Superior temporal gyrus (tissue), 1 donor: ENCODE results near the gene TPSAB1.
"Not testable (repeated sequence)": the region's sequence is repeated elsewhere in the genome, so short reads cannot be mapped to it uniquely, and the experiment has no call there.

Experiments
- DNase-seq: peaks from one replicate; pipeline ENCODE4 v3.0.0-alpha.2; 2016; ENCODE audit errors: extremely low spot score

The TPSAB1 gene

DNA sequence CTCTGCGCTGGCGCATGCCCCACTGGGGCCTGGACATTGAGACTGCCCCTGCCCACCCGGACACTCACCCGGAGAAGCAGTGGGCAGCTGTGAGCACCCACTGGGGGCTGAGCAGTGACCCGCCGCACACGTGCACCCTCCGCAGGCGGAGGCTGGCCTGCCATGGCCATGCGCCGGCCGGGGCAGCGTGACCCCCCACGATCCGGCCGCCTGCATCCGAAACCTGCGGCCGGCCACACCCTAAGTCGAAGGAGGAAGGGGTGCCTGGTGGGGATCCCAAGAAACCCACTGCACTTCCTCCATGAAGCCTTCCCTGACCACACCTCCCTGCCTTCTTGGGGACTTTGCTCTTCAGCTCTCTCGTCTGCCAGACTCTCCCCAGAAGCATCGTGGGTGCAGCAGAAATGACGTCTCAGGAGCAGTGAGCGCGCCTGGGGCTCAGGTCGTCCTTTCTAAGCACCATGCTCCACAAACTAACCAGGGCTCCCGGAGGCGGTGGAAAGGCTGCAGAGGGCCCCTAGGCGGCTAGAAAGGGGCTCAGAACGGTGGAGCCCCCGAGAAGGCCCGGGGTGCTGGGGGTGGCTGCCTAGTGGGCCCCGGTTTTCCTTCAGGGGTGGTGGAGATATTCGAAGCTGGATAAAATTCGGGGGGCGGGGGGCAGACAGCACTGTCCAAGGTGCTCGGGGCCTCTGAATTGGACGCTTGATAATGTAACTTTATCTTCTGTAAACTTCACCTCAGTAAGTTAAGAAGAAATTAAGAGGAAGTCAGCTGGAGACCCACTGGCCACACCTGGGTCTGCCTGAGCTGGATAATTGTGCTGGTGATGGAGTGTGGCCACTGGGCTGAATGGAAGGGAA, 16.9 kb upstream of the TPSAB1 start:
- no peak for DNase-seq

DNA sequence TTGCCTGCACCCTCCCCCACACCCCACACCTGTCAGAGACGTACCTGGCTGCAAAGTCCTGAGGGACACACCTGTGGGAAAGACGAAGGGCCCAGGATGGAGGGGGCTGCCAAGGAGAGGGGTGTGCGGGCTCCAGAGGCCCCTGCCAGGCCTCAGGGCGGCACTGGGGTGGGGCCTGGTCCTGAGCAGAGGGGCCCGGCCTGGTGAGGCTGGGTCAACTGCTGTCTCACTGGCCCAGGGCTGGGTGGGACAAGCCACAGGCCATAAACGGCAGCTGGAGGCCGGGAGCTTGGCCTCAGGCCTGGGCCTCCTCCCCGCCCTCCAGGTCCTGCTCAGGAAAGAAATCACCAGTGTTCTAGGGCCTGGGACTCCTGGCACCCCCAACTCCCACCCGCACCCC, 15.9 kb upstream of the TPSAB1 start:
- DNase-seq = no peak

DNA sequence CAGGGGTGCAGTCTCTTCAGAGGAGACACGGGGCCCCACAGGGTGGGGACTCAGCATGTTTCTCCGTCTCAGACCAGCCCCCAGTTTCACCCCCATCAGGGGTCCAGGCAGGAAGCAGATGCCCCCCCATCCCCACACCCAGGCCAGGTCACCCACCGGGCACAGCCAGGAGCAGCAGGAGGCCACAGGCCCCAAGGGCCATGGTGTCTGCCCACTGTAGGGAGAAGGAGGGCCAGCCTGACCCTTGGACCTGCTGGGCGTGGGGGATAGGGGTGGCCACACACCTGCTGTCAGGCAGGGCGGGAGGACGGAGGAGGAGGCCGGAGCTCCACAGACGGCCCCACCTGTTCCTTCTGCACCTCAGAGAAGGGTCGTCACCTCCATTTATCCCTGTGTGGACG, 15.5 kb upstream of the TPSAB1 start, which contains the start of gene TPSG1:
Gene TPSG1 (minus strand): TSS at position 218 of the 401 bp plus-strand sequence. CDS start 16 bp downstream, at position 202.
- DNase-seq = no peak

DNA sequence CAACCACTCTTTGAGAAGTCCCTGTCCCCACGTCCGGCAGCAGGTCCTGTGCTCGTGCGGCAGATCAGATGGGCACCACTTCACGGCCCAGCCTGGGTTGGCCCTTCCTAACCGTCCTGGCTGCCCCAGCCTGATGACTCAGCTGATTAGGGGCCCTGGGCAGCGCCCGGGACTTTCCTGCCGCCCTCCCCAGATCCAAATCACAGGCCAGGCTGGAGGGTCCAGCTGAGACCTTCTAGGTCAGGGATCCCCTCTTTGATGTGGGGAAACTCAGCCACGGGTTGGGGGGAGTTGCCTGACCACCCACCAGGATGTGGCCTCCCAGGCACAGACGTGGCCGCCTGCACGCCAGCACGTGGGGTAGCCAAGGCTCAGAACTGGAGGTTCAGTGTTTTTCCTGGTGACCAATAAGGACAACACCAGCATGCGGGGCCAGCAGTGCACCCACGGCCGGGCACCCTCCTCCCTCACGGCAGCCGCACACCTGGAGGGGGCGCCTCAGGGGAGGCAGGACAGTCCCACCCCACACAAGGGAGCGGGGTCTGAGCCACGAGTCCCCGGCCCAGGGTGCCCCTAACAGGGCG, 14.7 kb upstream of the TPSAB1 start:
- not testable (repeated sequence) for DNase-seq

DNA sequence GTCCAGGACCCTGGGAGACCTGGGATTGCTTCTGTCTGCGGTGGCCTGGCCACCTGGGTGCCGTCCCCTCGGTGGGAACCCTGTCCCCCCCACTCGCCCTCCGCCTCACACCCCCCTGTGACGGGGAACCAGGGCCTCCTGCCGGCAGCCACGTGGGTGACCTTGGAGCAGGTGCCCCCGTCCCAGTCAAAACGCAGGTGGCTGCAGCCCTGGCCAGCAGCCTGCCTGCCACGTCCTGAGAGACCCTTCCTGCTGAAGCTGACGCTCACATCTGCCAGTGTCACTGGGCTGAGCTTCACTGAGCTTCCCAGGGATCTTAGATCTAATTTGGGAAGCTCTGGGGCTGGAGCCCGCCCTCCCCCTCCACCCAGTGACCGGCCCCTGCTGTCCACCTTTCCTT, 13.8 kb upstream of the TPSAB1 start:
- DNase-seq = not testable (repeated sequence)

DNA sequence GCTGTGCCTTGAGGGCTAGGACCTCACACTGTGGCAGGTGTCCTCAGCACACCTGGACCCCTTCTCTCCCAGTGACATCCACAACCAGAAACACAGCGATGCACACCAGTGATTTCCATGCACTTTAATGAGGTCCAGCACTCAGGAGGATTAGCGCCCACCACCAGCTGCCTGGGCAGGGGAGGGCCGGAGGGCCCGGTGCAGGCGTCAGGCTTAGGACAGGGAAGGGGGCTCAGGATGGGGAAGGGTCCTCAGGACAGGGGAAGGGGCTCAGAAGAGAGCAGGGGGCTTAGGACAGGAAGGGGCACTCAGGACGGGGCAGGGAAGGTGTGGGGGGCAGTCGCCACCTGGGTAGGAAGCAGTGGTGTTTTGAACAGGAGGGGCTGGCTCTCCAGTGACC, 12.3 kb upstream of the TPSAB1 start:
- DNase-seq = not testable (repeated sequence)

DNA sequence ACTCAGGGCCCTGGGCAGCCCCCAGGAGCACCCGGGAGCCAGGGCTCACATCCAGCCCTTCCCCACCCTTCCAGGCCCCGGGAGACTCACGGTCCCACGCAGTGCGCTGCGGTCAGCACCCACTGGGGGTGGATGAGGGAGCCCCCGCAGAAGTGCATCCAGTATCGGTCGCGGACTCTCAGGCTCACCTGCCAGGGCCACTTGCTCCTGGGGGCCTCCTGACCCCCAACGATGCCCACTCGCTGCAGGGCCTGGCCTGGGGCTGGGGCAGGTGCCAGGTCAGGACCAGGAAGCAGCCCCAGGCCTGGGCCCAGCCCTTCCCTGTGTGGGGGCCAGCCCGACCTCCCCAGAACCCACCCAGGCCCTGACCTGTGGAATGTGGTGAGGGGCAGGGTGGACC, 11.0 kb upstream of the TPSAB1 start:
- not testable (repeated sequence) for DNase-seq

DNA sequence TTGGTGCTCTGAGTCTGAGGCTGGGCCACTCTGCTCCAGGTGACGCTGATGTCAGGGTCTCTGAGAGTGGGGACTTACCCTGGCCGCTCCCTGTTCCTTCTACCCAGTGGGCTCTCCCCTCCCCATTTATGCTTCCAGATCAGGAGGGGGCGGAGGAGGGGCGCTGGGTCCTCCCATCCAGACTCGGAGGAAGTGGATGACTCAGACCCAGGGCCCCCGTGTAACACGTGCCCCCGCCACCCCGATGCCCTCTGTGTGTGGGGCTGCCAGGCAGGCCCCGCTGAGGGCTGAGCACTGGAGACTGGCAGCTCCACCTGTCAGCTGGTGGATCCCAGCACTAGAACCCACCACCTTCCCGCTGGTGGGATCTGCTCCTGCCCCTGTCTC, 10.4 kb upstream of the TPSAB1 start, which contains the start of gene TPSB2:
Gene TPSB2 (minus strand): TSS at position 101 of the 387 bp plus-strand sequence. CDS start 233 bp downstream, outside the sequence.
- DNase-seq = not testable (repeated sequence)

DNA sequence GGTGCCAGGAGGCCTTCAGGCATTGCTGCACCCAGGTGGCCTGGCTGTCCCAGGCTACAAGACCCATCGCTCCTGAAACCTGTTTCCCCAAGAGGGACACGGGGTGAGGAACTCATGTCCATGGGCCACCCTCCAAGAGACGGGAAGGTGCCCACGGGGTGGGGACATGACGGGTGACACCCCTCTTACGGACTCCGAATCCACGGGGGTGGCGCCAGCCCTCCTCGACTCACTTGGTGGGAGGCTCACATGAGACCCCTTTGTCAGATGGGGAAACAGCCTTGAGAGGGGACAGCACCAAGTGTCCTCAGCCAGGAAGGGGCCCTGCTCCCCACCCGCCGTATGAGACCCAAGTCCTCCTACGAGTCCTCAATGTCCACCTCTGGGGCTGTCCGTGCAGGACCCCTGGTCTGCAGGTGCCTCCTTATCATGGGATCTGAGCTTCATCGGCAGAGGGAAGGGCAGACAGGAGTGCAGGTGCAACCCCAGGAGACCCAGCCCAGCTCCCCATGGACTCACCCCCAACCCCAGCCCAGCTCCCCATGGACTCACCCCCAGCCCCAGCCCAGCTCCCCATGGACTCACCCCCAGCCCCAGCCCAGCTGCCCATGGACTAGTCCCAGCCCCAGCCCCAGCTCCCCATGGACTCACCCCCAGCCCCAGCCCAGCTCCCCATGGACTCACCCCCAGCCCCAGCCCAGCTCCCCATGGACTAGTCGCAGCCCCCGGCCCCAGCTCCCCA, 9.9 kb upstream of the TPSAB1 start:
- DNase-seq = not testable (repeated sequence)

DNA sequence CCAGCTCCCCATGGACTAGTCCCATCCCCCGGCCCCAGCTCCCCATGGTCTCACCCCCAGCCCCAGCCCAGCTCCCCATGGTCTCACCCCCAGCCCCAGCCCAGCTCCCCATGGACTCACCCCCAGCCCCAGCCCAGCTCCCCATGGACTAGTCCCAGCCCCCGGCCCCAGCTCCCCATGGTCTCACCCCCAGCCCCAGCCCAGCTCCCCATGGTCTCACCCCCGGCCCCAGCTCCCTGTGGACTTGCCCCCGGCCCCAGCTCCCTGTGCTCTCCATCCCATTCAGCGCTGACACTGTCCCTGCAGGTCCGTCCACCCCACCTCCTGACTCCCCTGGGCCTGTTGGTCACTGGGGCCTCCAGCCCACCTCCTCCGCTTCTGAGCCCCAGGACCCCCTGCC, 9.2 kb upstream of the TPSAB1 start:
- DNase-seq = not testable (repeated sequence)

DNA sequence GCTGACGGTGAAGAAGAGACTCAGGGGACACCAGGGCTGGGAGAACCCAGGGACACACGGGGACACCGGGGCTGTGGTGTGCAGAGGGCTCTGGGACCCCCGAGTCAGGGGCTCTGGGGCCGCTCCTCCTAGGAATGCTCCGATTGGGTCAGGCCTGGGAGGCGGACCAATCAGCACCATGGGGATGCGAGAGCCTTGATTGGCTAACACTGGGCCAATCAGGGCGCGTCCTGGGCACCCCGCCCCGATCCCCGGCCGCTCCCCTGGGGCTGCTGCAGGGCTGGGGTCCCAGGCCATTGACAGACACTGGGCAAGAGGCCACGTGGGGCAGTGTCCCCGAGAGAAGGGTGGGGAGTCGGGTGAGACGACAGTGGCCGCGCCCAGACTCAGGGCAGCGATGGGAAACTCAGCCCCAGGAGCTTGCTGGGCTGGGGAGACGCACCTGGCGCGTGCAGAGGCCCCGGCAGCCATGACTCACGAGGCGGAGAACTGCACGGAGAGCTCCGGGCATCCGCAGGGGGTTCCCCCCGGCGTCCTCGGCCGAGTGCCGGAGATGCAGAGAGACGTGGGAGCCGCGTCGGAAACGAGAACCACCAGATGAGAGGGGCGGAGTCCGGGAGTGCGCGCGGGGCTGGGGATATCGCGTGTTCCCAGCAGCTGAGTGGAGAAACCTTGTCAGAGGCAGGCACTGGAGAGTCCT, 8.3 kb upstream of the TPSAB1 start:
- DNase-seq = not testable (repeated sequence)

DNA sequence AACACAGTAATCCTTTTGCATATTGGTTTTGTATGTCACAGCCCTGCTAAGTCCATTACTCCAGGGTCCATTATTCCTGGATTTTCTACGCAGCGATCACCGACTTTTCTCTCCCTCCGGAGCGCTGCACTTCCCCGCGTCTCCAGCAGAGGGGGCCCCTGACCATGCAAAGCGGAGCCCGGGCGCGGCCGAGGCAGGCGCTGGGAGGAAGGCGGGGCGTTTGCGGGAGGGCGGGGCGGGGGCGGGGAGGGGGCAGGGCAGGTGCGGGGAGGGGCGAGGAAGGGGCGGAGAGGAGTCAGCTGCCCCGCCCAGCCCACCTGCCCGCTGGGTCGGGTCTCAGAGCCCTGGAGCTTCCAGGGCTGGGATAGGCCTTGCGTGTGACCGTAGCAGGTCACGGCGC, 3.8 kb upstream of the TPSAB1 start:
- not testable (repeated sequence) for DNase-seq

DNA sequence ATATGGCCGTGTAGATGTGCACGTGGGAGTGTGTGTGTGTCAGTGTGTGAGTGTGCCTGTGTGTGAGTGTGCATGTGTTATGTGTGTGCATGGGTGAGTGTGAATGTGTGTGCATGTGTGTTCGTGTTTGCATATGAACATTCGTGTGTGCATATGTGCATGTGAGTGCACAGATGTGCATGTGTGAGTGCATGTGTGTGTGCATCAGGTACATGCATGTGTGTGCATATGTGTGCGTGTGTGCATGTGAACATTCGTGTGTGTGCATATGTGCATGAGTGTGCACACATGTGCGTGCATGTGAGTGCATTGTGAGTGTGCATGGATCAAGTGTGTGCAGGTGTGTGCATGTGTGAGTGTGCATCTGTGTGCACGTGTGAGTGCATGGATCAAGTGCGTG, 2.5 kb upstream of the TPSAB1 start:
- no peak for DNase-seq

DNA sequence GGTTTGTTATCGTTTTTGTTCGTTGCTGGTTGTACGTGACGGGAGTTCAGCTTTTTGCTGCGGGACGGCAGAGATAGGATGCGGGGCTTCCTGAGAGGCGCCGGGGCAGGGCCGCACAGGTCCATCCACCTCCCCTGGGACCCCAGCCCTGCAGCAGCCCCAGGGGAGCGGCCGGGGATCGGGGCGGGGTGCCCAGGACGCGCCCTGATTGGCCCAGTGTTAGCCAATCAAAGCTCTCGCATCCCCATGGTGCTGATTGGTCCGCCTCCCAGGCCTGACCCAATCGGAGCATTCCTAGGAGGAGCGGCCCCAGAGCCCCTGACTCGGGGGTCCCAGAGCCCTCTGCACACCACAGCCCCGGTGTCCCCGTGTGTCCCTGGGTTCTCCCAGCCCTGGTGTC, 1.6 kb upstream of the TPSAB1 start:
- DNase-seq = not testable (repeated sequence)

DNA sequence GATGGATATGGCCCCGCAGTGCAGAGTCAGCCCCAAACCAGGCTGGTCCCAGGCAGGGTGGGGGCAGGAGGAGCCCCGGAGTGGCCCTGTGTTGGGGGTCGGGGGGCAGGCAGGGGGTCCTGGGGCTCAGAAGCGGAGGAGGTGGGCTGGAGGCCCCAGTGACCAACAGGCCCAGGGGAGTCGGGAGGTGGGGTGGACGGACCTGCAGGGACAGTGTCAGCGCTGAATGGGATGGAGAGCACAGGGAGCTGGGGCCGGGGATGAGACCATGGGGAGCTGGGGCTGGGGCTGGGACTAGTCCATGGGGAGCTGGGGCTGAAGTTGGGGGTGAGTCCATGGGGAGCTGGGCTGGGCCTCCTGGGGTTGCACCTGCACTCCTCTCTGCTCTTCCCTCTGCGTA, 930 bp upstream of the TPSAB1 start:
- DNase-seq = not testable (repeated sequence)

DNA sequence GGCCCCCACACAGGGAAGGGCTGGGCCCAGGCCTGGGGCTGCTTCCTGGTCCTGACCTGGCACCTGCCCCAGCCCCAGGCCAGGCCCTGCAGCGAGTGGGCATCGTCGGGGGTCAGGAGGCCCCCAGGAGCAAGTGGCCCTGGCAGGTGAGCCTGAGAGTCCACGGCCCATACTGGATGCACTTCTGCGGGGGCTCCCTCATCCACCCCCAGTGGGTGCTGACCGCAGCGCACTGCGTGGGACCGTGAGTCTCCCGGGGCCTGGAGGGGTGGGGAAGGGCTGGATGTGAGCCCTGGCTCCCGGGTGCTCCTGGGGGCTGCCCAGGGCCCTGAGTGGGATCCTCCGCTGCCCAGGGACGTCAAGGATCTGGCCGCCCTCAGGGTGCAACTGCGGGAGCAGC, 576 bp downstream of the TPSAB1 start:
- DNase-seq = not testable (repeated sequence)

DNA sequence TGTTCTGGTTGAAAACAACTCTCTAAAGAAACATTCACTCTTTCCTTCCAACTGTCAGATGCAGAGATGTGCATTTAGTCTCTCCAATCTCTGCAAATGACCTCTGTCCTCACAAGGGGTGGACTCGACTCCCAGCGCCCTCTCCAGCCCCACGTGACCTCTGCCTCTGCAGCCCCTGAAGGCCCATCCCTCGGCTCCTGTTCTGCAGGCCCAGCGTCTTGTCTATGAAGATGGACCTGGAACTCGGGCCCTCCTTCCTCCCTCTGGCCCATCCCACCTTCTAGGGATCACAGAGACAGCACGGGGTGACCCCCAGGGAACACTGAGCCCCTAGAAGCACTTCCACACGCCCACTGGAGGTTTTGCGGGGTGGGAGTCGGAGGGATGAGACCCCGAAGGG, 2.9 kb downstream of the TPSAB1 start:
- not testable (repeated sequence) for DNase-seq

DNA sequence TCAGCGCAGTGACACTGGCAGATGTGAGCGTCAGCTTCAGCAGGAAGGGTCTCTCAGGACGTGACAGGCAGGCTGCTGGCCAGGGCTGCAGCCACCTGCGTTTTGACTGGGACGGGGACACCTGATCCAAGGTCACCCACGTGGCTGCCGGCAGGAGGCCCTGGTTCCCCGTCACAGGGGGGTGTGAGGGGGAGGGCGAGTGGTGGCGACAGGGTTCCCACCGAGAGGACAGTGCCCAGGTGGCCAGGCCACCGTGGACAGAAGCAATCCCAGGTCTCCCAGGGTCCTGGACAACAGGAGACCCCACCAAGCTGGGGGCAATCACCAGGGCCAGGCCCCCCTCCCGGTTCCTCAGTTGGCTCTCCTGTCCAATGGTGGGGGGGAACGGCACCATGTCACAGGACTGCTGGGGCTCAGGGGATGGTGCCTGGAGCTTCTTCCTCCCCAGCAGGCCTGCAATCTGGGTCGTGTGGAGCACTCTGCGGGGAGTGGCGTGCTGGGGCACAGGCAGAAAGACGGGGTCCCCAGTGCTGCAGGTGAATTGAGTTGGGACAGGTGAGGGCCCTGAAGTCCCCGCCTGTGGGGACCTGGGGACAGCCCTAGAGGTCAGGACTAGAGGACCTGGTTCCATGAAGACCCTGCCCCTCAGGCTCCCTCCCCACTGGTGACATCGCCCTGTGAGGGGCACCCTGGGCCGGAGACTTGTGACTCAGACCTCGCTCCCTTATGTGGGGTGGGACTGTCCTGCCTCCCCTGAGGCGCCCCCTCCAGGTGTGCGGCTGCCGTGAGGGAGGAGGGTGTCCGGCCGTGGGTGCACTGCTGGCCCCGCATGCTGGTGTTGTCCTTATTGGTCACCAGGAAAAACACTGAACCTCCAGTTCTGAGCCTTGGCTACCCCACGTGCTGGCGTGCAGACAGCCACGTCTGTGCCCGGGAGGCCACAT, 3.7 kb downstream of the TPSAB1 start:
- not testable (repeated sequence) for DNase-seq

DNA sequence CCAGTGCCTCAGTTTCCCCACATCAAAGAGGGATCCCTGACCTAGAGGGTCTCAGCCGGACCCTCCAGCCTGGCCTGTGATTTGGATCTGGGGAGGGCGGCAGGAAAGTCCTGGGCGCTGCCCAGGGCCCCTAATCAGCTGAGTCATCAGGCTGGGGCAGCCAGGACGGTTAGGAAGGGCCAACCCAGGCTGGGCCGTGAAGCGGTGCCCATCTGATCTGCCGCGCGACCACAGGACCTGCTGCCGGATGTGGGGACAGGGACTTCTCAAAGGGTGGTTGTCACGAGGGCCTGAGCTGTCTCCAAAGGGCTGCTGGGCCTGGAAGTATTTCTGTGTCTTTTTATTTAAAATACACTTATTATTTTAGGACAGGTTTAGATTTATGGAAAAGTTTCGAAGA, 4.4 kb downstream of the TPSAB1 start:
- DNase-seq = no peak

DNA sequence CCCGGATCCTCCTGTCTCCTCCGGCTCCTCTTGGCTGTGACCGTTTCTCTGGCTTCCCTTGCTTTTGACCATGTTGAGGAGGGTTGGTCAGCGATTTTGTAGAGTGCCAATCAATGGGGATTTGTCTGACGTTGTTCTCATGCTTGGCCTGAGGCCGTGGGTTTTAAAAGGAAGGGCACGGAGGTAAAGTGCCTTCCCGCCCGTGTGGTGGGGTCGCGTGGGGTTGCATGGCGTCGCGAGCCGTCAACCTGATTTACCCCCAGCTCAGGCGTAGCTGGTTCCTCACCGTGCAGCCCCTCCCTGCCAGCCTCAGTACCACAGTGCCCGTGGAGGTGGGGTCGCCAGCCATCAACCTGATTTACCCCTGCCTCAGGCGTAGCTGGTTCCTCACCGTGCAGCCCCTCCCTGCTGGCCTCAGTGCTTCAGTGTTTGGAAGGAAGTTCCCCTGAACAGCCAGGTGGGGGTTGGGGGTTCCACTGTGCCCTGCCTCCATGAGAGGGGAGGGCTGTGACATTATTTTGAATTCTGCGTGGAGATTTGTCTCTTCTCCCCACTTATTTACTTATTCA, 5.0 kb downstream of the TPSAB1 start:
- no peak for DNase-seq
